ENCODE results near the gene ZNF536.
"Not testable (repeated sequence)": the region's sequence is repeated elsewhere in the genome, so short reads cannot be mapped to it uniquely, and the experiment has no call there.

ZNF536 gene

GRCh38 chr19:30341611-30342201 lies 30.5 kb upstream of the ZNF536 start:
- peak; percentile 53 for DNase-seq

GRCh38 chr19:30342901-30343300 lies 29.3 kb upstream of the ZNF536 start:
- DNase-seq = no peak

GRCh38 chr19:30344446-30345425 lies 27.4 kb upstream of the ZNF536 start:
- peak; percentile 27 for DNase-seq

- no peak for DNase-seq
Observed at GRCh38 chr19:30345686-30346085, 26.5 kb upstream of the ZNF536 start.

- not testable (repeated sequence) for DNase-seq
Observed at GRCh38 chr19:30346468-30346867, 25.7 kb upstream of the ZNF536 start.

- DNase-seq = no peak
Observed at GRCh38 chr19:30349131-30349730, 23.0 kb upstream of the ZNF536 start.

GRCh38 chr19:30350692-30351663 lies 21.2 kb upstream of the ZNF536 start:
- DNase-seq = no peak

GRCh38 chr19:30351774-30352173 lies 20.4 kb upstream of the ZNF536 start:
- DNase-seq = no peak

- no peak for DNase-seq
Observed at GRCh38 chr19:30353394-30353945, 18.7 kb upstream of the ZNF536 start.

- no peak for DNase-seq
Observed at GRCh38 chr19:30355586-30355985, 16.6 kb upstream of the ZNF536 start.

- no peak for DNase-seq
Observed at GRCh38 chr19:30356951-30357579, 15.1 kb upstream of the ZNF536 start.

GRCh38 chr19:30357580-30357954 lies 14.6 kb upstream of the ZNF536 start:
- no peak for DNase-seq

GRCh38 chr19:30358319-30358718 lies 13.9 kb upstream of the ZNF536 start:
- DNase-seq = no peak

GRCh38 chr19:30358821-30359580 lies 13.2 kb upstream of the ZNF536 start:
- DNase-seq = no peak

- no peak for DNase-seq
Observed at GRCh38 chr19:30359936-30360335, 12.2 kb upstream of the ZNF536 start.

GRCh38 chr19:30360376-30361106 lies 11.6 kb upstream of the ZNF536 start:
- DNase-seq = no peak

GRCh38 chr19:30361107-30361447 lies 11.1 kb upstream of the ZNF536 start:
- no peak for DNase-seq

GRCh38 chr19:30361721-30362120 lies 10.5 kb upstream of the ZNF536 start:
- DNase-seq = no peak

- peak; percentile 81 for DNase-seq
Observed at GRCh38 chr19:30362156-30362754, 9.9 kb upstream of the ZNF536 start.

- DNase-seq = no peak
Observed at GRCh38 chr19:30363073-30363472, 9.1 kb upstream of the ZNF536 start.
